ENCODE measurements around the gene PAPPA.

DNA sequence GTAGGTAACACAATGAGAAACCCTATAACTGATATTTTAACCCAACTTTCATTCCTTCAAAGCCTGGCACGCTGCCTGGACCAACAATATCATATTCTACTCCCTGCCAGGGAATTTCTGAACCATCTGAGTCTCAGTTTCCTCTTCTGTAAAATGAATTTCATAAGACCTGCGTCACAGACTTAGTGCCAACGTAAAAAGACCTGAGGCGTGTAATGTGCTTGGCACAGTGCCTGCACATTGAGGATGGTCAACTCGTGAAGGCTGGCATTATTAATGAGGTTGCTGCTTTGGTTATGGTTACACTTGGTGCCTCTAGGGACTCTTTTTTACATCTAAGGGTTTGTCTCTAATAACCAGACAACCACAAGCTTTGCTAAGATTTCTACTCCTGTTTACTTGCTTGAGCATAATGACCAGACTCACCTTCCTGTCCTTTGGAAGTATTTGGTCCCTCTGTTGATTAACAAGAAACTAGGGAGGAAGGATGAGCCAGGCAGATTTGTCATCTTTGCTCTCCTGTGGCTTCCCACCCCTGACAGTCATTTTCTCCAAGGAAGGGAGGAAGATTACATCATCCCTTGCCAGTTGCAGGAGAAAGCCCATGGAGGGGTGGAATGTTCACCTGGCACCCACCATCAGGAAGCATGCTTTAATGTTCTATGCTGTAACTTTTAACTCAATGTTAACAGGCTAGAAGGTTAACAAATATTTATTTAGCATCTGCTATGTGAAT lies 79.0 kb downstream of the PAPPA start:
- TF ChIP-seq, protein P1, sequence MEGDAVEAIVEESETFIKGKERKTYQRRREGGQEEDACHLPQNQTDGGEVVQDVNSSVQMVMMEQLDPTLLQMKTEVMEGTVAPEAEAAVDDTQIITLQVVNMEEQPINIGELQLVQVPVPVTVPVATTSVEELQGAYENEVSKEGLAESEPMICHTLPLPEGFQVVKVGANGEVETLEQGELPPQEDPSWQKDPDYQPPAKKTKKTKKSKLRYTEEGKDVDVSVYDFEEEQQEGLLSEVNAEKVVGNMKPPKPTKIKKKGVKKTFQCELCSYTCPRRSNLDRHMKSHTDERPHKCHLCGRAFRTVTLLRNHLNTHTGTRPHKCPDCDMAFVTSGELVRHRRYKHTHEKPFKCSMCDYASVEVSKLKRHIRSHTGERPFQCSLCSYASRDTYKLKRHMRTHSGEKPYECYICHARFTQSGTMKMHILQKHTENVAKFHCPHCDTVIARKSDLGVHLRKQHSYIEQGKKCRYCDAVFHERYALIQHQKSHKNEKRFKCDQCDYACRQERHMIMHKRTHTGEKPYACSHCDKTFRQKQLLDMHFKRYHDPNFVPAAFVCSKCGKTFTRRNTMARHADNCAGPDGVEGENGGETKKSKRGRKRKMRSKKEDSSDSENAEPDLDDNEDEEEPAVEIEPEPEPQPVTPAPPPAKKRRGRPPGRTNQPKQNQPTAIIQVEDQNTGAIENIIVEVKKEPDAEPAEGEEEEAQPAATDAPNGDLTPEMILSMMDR (IDR thresholded peaks at IDR 0.05; ENCODE audit: control extremely low read depth in 1 of 3, insufficient read depth in 1 of 3, low read depth in 1 of 3, low read length in 3 of 3): no peak
- TF ChIP-seq EP300 (IDR thresholded peaks at IDR 0.05; ENCODE audit: borderline replicate concordance in 1 of 2, low read depth in 2 of 2, low read length in 2 of 2): no peak

All from H1 (cell line).